ENCODE results near the gene MGAT4C. TPM values are rescaled to one million over a fixed set of nuclear protein-coding genes. Genes with fewer than 3 reads are reported as not detected.

The MGAT4C gene
- total RNA-seq, 1 experiment from 2014 or later, result not detected

GRCh38 chr12:85963326-85963725, 292.9 kb downstream of the MGAT4C start:
- Histone ChIP-seq H3K9me3 (ENCODE audit: insufficient read depth, low read depth) (no peaks in the 10 kb centered on the region), H3K36me3 (ENCODE audit: low read depth) (no peaks in the 10 kb centered on the region), H3F3A (ENCODE audit: insufficient read depth, low read depth) (no peaks in the 10 kb centered on the region), H4K20me1 (ENCODE audit: insufficient read depth) (no peaks in the 10 kb centered on the region), H3K4me3 (no peak overlapping the region), H3K4me2 (no peak overlapping the region), H2AFZ (no peak overlapping the region), H3K27me3 (ENCODE audit: insufficient read depth, low read depth) (no peaks in the 10 kb centered on the region), H3K9me2 (ENCODE audit: insufficient read depth) (no peaks in the 10 kb centered on the region), H3K4me1 (replicated peaks; ENCODE audit: insufficient read depth) (no peaks in the 10 kb centered on the region), H3K27ac (no peak overlapping the region), H3K79me2 (ENCODE audit: low read depth) (no peaks in the 10 kb centered on the region)
- CTCF ChIA-PET, result no interaction called here
- POLR2A ChIA-PET (ENCODE audit: unreplicated experiment), result no interaction called here
- BruUV-seq (replicated peaks), result no TSS peak
- no peak for DNase-seq
- TF ChIP-seq, protein P1, sequence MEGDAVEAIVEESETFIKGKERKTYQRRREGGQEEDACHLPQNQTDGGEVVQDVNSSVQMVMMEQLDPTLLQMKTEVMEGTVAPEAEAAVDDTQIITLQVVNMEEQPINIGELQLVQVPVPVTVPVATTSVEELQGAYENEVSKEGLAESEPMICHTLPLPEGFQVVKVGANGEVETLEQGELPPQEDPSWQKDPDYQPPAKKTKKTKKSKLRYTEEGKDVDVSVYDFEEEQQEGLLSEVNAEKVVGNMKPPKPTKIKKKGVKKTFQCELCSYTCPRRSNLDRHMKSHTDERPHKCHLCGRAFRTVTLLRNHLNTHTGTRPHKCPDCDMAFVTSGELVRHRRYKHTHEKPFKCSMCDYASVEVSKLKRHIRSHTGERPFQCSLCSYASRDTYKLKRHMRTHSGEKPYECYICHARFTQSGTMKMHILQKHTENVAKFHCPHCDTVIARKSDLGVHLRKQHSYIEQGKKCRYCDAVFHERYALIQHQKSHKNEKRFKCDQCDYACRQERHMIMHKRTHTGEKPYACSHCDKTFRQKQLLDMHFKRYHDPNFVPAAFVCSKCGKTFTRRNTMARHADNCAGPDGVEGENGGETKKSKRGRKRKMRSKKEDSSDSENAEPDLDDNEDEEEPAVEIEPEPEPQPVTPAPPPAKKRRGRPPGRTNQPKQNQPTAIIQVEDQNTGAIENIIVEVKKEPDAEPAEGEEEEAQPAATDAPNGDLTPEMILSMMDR (conservative IDR thresholded peaks at IDR 0.05), result no peak
- no peak for TF ChIP-seq EZH2 (IDR thresholded peaks at IDR 0.05; ENCODE audit: low read depth)
- intact Hi-C loops (cut with micrococcal nuclease; ENCODE audit: unreplicated experiment), result loop anchor here (10.0 kb wide), 1 partner anchor 301 kb away; no protein-coding TSS in a partner anchor

DNA sequence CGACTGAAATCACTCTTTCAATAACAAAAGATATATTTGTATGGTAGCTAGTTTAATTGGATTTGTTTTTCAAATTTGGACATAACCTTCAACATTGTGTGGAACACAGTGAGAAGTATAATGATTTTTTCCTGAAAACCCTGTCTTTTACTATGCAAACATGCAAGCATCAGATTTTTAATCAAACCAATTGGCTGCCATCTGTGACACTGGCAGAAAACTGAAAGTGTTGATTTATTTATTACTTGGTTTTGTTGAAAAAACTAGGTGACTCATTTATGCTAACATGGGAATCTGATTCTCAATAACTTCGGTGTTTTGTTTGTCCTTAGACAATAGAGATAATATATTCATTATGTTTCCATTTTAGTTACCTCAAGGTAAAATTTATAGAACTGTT, 300.1 kb downstream of the MGAT4C start:
- no peaks in the 10 kb centered on the region for H3F3A ChIP-seq (ENCODE audit: insufficient read depth, low read depth)
- no peaks in the 10 kb centered on the region for H3K79me2 ChIP-seq (ENCODE audit: low read depth)
- no peak overlapping the region for H3K27ac ChIP-seq
- no peak for DNase-seq
- H3K36me3 ChIP-seq (ENCODE audit: low read depth), result no peaks in the 10 kb centered on the region
- intact Hi-C loops (cut with micrococcal nuclease; ENCODE audit: unreplicated experiment), result loop anchor here (10.0 kb wide), 2 partner anchors 1389 to 1889 kb away; no protein-coding TSS in a partner anchor
- no peaks in the 10 kb centered on the region for H4K20me1 ChIP-seq (ENCODE audit: insufficient read depth)
- no peak overlapping the region for H3K4me2 ChIP-seq
- BruUV-seq (replicated peaks), result no TSS peak
- peaks cover 2% of the 10 kb centered on the region; the same call in 1 of the 2 replicates for H3K9me3 ChIP-seq (ENCODE audit: insufficient read depth, low read depth)
- no peaks in the 10 kb centered on the region for H3K4me1 ChIP-seq (replicated peaks; ENCODE audit: insufficient read depth)
- ChIA-PET CTCF (no interaction called here), POLR2A (ENCODE audit: unreplicated experiment) (no interaction called here)
- H3K27me3 ChIP-seq (ENCODE audit: insufficient read depth, low read depth), result no peaks in the 10 kb centered on the region
- H2AFZ ChIP-seq, result no peak overlapping the region
- TF ChIP-seq, protein P1 (conservative IDR thresholded peaks at IDR 0.05), result no peak
- no peak for TF ChIP-seq EZH2 (IDR thresholded peaks at IDR 0.05; ENCODE audit: low read depth)
- H3K4me3 ChIP-seq, result no peak overlapping the region
- no peaks in the 10 kb centered on the region for H3K9me2 ChIP-seq (ENCODE audit: insufficient read depth)

DNA sequence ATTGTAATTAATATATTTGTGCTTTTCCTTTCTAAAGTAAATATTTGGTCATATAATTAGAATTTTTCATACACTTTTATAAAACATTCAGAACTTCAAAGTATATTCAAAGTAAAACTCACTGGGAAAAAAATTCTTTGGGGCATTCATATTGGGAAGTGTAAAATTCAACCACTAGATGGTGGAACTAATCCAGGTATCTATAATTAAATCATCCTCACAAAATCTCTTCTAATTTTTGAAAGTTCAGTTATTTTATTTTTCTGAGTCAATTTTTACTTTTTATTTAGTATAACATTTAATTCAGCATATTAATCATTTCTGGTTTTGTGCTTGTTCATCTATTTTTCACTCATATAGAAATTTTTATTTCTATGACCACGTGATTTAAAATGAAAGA, 301.1 kb downstream of the MGAT4C start:
- no peak for DNase-seq
- CTCF ChIA-PET, result no interaction called here
- H3K9me3 ChIP-seq (ENCODE audit: insufficient read depth, low read depth), result peaks cover 2% of the 10 kb centered on the region; the same call in 1 of the 2 replicates
- no peaks in the 10 kb centered on the region for H3K4me1 ChIP-seq (replicated peaks; ENCODE audit: insufficient read depth)
- no peak overlapping the region for H2AFZ ChIP-seq
- no peak overlapping the region for H3K4me2 ChIP-seq
- H4K20me1 ChIP-seq (ENCODE audit: insufficient read depth), result no peaks in the 10 kb centered on the region
- no peak overlapping the region for H3K4me3 ChIP-seq
- H3K27me3 ChIP-seq (ENCODE audit: insufficient read depth, low read depth), result no peaks in the 10 kb centered on the region
- no peaks in the 10 kb centered on the region for H3F3A ChIP-seq (ENCODE audit: insufficient read depth, low read depth)
- intact Hi-C loops (cut with micrococcal nuclease; ENCODE audit: unreplicated experiment), result loop anchor here (1.0 to 10.0 kb wide), 4 partner anchors 959 to 1998 kb away; no protein-coding TSS in a partner anchor
- no peaks in the 10 kb centered on the region for H3K9me2 ChIP-seq (ENCODE audit: insufficient read depth)
- no peak overlapping the region for H3K27ac ChIP-seq
- POLR2A ChIA-PET (ENCODE audit: unreplicated experiment), result no interaction called here
- H3K36me3 ChIP-seq (ENCODE audit: low read depth), result no peaks in the 10 kb centered on the region
- BruUV-seq (replicated peaks), result no TSS peak
- TF ChIP-seq, protein P1 (conservative IDR thresholded peaks at IDR 0.05), result peak; percentile 63
- no peak for TF ChIP-seq EZH2 (IDR thresholded peaks at IDR 0.05; ENCODE audit: low read depth)
- no peaks in the 10 kb centered on the region for H3K79me2 ChIP-seq (ENCODE audit: low read depth)

Measured in PC-9 (cell line).